HG02885 (cell line): Measurements from ENCODE around the gene CDH13.

Experiments used
- ATAC-seq: cut with Tn5 transposase; IDR thresholded peaks from one replicate; pipeline ENCODE4 v1.9.1; 2021; ENCODE audit warnings: mild to moderate bottlenecking; ENCODE audit not compliant: unreplicated experiment, poor library complexity

CDH13 gene

GRCh38 chr16:83130039-83130438 lies 503.3 kb downstream of the CDH13 start:
- no peak for ATAC-seq

DNA sequence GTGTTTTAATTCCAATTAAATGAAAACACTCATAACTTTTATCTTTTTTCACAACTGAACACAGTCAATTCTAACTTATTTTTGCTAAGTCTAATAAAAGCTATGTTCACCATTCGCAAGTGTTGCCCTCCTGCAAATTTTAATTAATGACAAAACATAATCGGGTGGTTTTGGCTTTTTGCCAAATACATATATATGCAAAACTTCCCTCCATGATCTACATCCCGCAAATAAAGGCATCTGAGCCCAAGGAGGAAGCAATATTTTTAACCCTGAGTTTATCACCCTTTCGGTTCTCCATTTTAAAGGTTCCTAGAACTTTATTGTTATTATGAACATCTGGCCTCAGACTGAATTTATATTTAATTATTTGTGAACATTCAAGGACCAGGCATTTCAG lies 507.9 kb downstream of the CDH13 start:
- no peak for ATAC-seq

DNA sequence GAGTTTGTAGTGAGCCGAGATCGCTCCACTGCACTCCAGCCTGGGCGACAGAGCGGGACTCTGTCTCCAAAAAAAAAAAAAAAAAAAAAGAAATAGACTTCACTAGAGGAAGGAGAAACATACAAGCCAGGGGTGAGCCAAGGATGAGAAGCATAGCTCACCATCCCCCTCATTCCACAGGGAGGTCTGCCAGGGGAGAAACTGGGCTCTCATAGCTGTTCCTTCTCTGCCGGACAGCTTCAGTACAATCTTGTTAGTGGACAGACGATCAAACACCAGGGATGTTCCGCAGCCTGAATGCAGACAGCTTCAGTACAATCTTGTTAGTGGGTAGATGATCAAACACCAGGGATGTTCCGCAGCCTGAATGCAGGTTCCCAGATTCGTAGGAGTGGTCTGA lies 509.6 kb downstream of the CDH13 start:
- no peak for ATAC-seq

- no peak for ATAC-seq
These were observed 510.2 kb downstream of the CDH13 start for GRCh38 chr16:83136924-83137323.

GRCh38 chr16:83137326-83137781 lies 510.6 kb downstream of the CDH13 start:
- no peak for ATAC-seq

- ATAC-seq: no peak
These were observed 511.1 kb downstream of the CDH13 start for GRCh38 chr16:83137894-83138293.

GRCh38 chr16:83138512-83138911 lies 511.7 kb downstream of the CDH13 start:
- ATAC-seq: no peak

DNA sequence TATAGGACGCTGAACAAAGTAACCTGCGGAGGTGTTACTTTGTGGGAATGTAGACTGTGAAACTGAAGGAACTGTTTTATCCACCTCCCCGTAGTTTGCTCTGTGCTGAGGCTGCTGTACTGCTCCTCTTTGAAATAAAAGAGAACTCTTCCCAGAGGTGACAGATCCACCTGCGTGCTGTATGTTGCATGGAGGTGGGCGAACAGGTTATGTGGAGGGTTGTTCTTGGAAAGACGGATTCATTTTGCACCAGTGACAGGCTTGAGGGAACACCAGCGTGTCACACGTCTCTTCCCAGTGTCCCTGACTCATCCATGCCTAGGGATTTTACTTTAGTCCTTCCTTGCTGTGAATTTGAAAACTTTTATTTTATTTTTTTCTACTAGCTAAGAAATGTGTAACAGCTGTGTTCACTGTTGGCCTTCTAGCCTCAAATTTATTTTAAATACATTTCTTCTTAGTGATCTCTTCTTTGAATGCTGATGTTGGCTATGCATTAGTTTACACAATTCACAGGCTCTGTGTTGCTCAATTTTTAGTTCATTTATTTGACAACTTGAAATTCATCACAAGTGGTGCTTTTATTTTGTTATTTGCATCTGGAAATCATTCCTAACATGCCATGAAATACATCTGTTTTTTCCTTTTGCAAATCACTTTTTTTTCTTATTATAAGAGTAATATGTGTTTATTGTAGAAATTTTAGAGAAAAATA lies 512.4 kb downstream of the CDH13 start:
- no peak for ATAC-seq

GRCh38 chr16:83143788-83144187 lies 517.0 kb downstream of the CDH13 start:
- ATAC-seq: no peak

DNA sequence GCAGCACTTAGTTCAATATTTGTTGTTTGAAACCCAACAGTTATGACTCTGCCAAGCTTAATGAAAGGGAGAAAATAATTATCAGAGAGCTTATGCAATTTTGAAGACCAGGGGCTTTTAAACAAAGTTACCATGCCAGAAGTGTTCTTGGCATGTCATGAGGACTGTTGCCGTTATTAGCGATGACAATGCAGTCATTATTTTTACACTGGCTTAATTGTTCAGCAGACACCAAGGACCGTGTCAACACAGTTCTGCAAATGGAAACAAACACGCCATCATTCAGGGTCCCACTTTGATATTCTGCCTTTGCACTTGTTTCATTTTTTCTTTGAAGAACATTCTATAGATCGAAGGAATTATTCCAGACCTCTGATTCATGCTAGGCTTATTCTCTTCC lies 518.5 kb downstream of the CDH13 start:
- no peak for ATAC-seq

DNA sequence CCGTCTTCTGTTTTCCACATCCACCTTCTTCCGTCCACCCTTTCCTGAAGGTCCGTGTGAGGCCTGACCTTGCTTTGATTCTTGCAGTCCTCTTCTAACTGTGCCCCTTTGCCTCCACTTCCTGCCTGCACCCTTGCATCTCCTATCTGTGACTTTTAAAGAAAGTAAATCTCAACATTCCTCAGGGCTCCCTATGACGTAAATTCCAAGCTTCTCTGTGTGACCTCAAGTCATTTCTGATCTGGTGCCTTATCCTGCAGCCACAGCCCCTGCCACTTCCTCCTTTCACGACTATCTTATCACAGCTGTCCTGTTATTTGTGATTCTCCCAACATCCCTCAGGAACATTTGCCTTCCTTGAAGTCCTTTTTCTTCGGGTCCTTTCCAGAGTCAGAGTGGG lies 520.5 kb downstream of the CDH13 start:
- no peak for ATAC-seq

DNA sequence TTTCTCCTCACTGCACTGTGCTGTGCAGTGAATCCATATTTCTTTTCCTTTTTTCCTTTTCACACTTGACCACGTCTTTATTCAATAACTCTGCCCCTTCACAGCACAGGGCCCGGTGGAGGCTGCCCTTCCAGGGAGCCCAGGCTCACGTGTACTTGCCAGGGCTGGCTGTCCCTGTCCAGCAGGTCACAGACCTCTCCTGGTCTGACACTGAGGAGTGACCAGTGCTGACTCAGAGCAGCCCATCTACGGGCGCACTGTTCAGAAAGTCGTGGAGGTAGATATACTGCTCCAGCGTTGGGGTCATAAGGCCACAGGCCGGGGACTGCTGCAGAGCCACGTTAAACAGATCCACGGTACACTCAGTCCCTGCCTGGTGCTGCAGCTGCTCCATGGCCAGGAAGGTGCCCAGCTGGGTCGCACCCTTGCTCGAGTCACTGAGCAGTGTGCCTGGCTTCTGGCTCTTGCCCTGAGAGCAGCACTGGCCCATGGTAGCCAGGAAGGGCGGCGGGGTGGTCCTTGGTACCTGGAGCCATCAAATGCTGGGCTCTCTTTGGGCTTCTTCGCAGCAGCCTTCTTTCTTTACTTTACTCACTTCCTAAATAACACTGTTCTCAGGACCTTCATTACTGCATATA lies 531.7 kb downstream of the CDH13 start:
- ATAC-seq: no peak

GRCh38 chr16:83159049-83159448 lies 532.3 kb downstream of the CDH13 start:
- no peak for ATAC-seq

- ATAC-seq: no peak
These were observed 533.7 kb downstream of the CDH13 start for GRCh38 chr16:83160287-83161020.

GRCh38 chr16:83162791-83163190 lies 536.0 kb downstream of the CDH13 start:
- no peak for ATAC-seq

DNA sequence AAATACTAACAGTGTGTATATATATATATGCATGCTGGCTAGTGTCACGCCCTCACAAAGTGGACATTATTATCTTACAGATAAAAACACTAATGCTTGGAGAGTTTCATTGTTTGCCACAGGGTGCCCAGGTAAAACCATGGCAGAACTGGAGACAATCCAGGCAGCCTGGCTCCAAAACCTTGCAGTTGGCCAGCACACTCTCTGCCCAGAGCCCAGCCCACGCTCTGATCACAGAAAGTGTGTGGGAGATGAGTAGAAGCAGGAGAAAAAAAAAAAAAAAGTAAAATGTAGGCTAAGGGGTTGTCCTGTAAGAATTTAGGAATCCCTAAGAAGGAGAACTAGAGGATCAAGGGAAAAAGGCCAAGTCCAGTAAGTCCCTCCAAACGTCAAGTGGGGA lies 538.0 kb downstream of the CDH13 start:
- ATAC-seq: no peak

- ATAC-seq: no peak
These were observed 544.6 kb downstream of the CDH13 start for GRCh38 chr16:83171396-83171795.

- no peak for ATAC-seq
These were observed 547.9 kb downstream of the CDH13 start for GRCh38 chr16:83174671-83175070.

- ATAC-seq: no peak
These were observed 550.0 kb downstream of the CDH13 start for GRCh38 chr16:83176802-83177201.

GRCh38 chr16:83185902-83186301 lies 559.1 kb downstream of the CDH13 start:
- ATAC-seq: no peak

DNA sequence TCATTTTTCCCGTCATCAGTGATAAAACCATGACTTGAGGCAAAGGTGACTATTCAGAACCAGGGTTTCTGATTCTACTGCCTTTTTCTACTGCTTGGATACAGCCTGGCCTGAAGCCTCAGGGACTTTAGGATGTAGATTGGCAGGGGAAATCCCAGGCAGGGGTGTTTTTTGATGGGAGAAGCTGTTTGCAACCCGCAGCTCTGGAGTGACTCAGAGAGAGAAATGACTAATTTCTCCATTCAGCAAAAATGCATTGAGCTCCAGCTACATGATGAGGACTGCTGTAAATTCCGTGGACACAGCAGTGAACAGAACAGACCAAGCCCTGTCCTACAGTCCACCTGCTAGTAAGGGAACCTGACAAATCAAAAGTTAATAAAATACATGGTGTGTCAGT lies 560.6 kb downstream of the CDH13 start:
- ATAC-seq: no peak
